H1 (cell line): ENCODE data around the gene RAD51B. TPM values are rescaled to one million over a fixed set of nuclear protein-coding genes. Genes with fewer than 3 reads are reported as not detected.

Experiments
- CTCF ChIA-PET: fragments of 300-600 bp; sonication (Branson Sonifier 250); formaldehyde crosslinking; loops from one replicate; lab custom pipeline; 2021; ENCODE audit not compliant: partially characterized antibody; lab: Charles Lee
- POLR2A ChIA-PET: fragments of 300-600 bp; sonication (Branson Sonifier 250); formaldehyde crosslinking; loops from one replicate; lab custom pipeline; 2021; ENCODE audit warnings: inconsistent platforms; ENCODE audit not compliant: partially characterized antibody; lab: Charles Lee
- DNase-seq, 2 experiments: peaks; one replicate each; pipeline versions ENCODE4 v3.0.0 to v3.0.0-alpha.2; 2010 to 2022; ENCODE audit warnings: low spot score in 2 of 2, low read depth in 1 of 2, mixed read lengths in 1 of 2
- FAIRE-seq: peaks from 2 replicates; lab custom pipeline; 2011; peaks lifted over from hg19 to GRCh38; lab: Jason Lieb, UNC
- H2AFZ ChIP-seq: 2 replicates; pipeline ENCODE4 v1.8.1; 2012; ENCODE audit warnings: low read length, inconsistent platforms
- H2AK5ac ChIP-seq: 2 replicates; pipeline ENCODE4 v1.6.1; 2013; ENCODE audit warnings: low read depth, low read length
- H2BK120ac ChIP-seq: replicated peaks from 2 replicates; pipeline ENCODE3; 2013; ENCODE audit warnings: low read depth, low read length, inconsistent platforms
- H2BK12ac ChIP-seq: 2 replicates; pipeline ENCODE4 v1.6.1; 2013; ENCODE audit warnings: low read depth, low read length
- H2BK15ac ChIP-seq: 2 replicates; pipeline ENCODE4 v1.6.1; 2013; ENCODE audit warnings: low read length
- H2BK20ac ChIP-seq: 2 replicates; pipeline ENCODE4 v1.6.1; 2013; ENCODE audit warnings: low read length
- H2BK5ac ChIP-seq: 2 replicates; pipeline ENCODE4 v1.6.1; 2013; ENCODE audit warnings: low read depth, low read length
- H3K14ac ChIP-seq: 2 replicates; pipeline ENCODE4 v1.6.1; 2013; ENCODE audit warnings: inconsistent platforms; ENCODE audit not compliant: insufficient read length
- H3K18ac ChIP-seq: 2 replicates; pipeline ENCODE4 v1.6.1; 2013; ENCODE audit warnings: low read length; ENCODE audit errors: extremely low read depth
- H3K23ac ChIP-seq: 2 replicates; pipeline ENCODE4 v1.6.1; 2013; ENCODE audit warnings: inconsistent platforms; ENCODE audit not compliant: insufficient read length
- H3K23me2 ChIP-seq: 2 replicates; pipeline ENCODE4 v1.6.1; 2013; ENCODE audit warnings: low read depth, low read length
- H3K27ac ChIP-seq: 2 replicates; pipeline ENCODE4 v1.6.1; 2011; ENCODE audit warnings: low read depth, low read length, inconsistent platforms
- H3K27me3 ChIP-seq, 4 experiments: replicated peaks in 1 of 4; 1 replicate in 1 of 4; 2 replicates in 3 of 4; pipeline versions ENCODE4 v1.6.1 to v1.8.1; 2011 to 2013; ENCODE audit warnings: low read length in 3 of 4, mild to moderate bottlenecking in 3 of 4, inconsistent platforms in 2 of 4, mixed read lengths in 2 of 4, moderate library complexity in 1 of 4; ENCODE audit not compliant: control insufficient read depth in 3 of 4, insufficient read depth in 3 of 4; ENCODE audit errors: extremely low read depth in 1 of 4
- H3K36me3 ChIP-seq, 4 experiments: 2 replicates each; pipeline versions ENCODE4 v1.6.1 to v1.8.1; 2011 to 2013; ENCODE audit warnings: mild to moderate bottlenecking in 4 of 4, low read length in 3 of 4, moderate library complexity in 2 of 4, control low read depth in 1 of 4, inconsistent platforms in 1 of 4; ENCODE audit not compliant: insufficient read depth in 4 of 4, control insufficient read depth in 2 of 4
- H3K4ac ChIP-seq: replicated peaks from 2 replicates; pipeline ENCODE3; 2013; ENCODE audit warnings: low read length, low read depth, mixed read lengths, inconsistent platforms; ENCODE audit not compliant: insufficient read length
- H3K4me1 ChIP-seq, 4 experiments: replicated peaks in 1 of 4; 1 replicate in 1 of 4; 2 replicates in 3 of 4; pipeline versions ENCODE4 v1.6.1 to v1.8.1; 2011 to 2013; ENCODE audit warnings: low read length in 3 of 4, inconsistent platforms in 2 of 4, mixed read lengths in 1 of 4; ENCODE audit not compliant: insufficient read depth in 4 of 4, control insufficient read depth in 3 of 4
- H3K4me2 ChIP-seq, 2 experiments: 2 replicates each; pipeline versions ENCODE4 v1.6.1 to v1.8.1; 2011 to 2013; ENCODE audit warnings: low read depth in 2 of 2, low read length in 2 of 2, control low read depth in 1 of 2, inconsistent platforms in 1 of 2, mild to moderate bottlenecking in 1 of 2; ENCODE audit not compliant: insufficient read depth in 1 of 2
- H3K4me3 ChIP-seq, 4 experiments: fragments of 200-600, 300-600 bp in 1 of 4; sonication (generic), shearing (Covaris generic), sonication (Bioruptor Twin) in 1 of 4; 2 replicates each; pipeline versions ENCODE4 v1.5.1 to v1.8.1; 2011 to 2016; ENCODE audit warnings: low read length in 4 of 4, low read depth in 3 of 4, control low read depth in 2 of 4, inconsistent platforms in 2 of 4, mild to moderate bottlenecking in 2 of 4, mixed read lengths in 1 of 4, moderate library complexity in 1 of 4; ENCODE audit not compliant: insufficient read depth in 2 of 4; ENCODE audit errors: extremely low read depth in 1 of 4
- H3K56ac ChIP-seq: replicated peaks from 2 replicates; pipeline ENCODE3; 2013; ENCODE audit warnings: low read depth, mild to moderate bottlenecking, mixed read lengths, low read length, inconsistent platforms; ENCODE audit not compliant: insufficient read length
- H3K79me1 ChIP-seq: 2 replicates; pipeline ENCODE4 v1.6.1; 2013; ENCODE audit warnings: low read depth, low read length, control low read depth
- H3K79me2 ChIP-seq, 2 experiments: 2 replicates each; pipeline versions ENCODE4 v1.6.1 to v1.8.1; 2012 to 2013; ENCODE audit warnings: low read length in 2 of 2, mild to moderate bottlenecking in 2 of 2, inconsistent platforms in 1 of 2; ENCODE audit not compliant: insufficient read depth in 2 of 2, control insufficient read depth in 1 of 2
- H3K9ac ChIP-seq, 4 experiments: replicated peaks in 1 of 4; 1 replicate in 1 of 4; 2 replicates in 3 of 4; pipeline versions ENCODE4 v1.6.1 to v1.8.1; 2011 to 2013; ENCODE audit warnings: low read depth in 3 of 4, low read length in 3 of 4, control low read depth in 2 of 4, mild to moderate bottlenecking in 2 of 4, moderate library complexity in 2 of 4, inconsistent platforms in 1 of 4; ENCODE audit errors: extremely low read depth in 1 of 4
- H3K9me3 ChIP-seq, 2 experiments: 2 replicates each; pipeline versions ENCODE4 v1.6.1 to v1.8.1; 2012 to 2013; ENCODE audit warnings: mild to moderate bottlenecking in 2 of 2, moderate library complexity in 2 of 2, control low read depth in 1 of 2, inconsistent platforms in 1 of 2, low read depth in 1 of 2, low read length in 1 of 2, mixed read lengths in 1 of 2; ENCODE audit not compliant: insufficient read depth in 2 of 2
- H4K20me1 ChIP-seq, 2 experiments: replicated peaks in 1 of 2; 2 replicates each; pipeline versions ENCODE3 to v1.8.1; 2011 to 2013; ENCODE audit warnings: inconsistent platforms in 2 of 2, low read length in 2 of 2, mild to moderate bottlenecking in 1 of 2; ENCODE audit not compliant: insufficient read depth in 2 of 2, control insufficient read depth in 1 of 2
- H4K5ac ChIP-seq: 2 replicates; pipeline ENCODE4 v1.6.1; 2013; ENCODE audit warnings: low read length, low read depth, mixed read lengths, inconsistent platforms; ENCODE audit not compliant: insufficient read length
- H4K8ac ChIP-seq: 2 replicates; pipeline ENCODE4 v1.8.0; 2013; ENCODE audit warnings: mild to moderate bottlenecking, moderate library complexity, low read length, inconsistent platforms; ENCODE audit not compliant: insufficient read depth; ENCODE audit errors: extremely low read depth
- H4K91ac ChIP-seq: replicated peaks from 2 replicates; pipeline ENCODE3; 2013; ENCODE audit warnings: low read length, mixed read lengths, inconsistent platforms; ENCODE audit not compliant: insufficient read length
- KDM4A ChIP-seq: IDR thresholded peaks from one replicate; pipeline ENCODE4 v1.7.1; 2012; ENCODE audit warnings: low read depth, mild to moderate bottlenecking, moderate library complexity, low read length, inconsistent platforms; ENCODE audit not compliant: severe bottlenecking
- POLR2A ChIP-seq, 2 experiments: IDR thresholded peaks; 1 replicate in 1 of 2; 2 replicates in 1 of 2; pipeline ENCODE4 v1.6.1; 2011; ENCODE audit warnings: low read depth in 2 of 2, low read length in 2 of 2, mild to moderate bottlenecking in 2 of 2; ENCODE audit errors: control extremely low read depth in 1 of 2
- WGBS, 2 experiments: shearing (Covaris generic) in 1 of 2; methylation state at CpG; one replicate each; pipeline versions ENCODE4 v1.1.6 to v1.1.7; 2013 to 2015; ENCODE audit warnings: low lambda C conversion rate in 2 of 2, mixed read lengths in 2 of 2, inconsistent platforms in 1 of 2, low coverage in 1 of 2, missing lambda C conversion rate in 1 of 2; ENCODE audit not compliant: insufficient replicate concordance in 2 of 2, insufficient coverage in 1 of 2, insufficient read length in 1 of 2; ENCODE audit errors: extremely low coverage in 1 of 2, missing lambda C conversion rate in 1 of 2; 5-methylcytosine and 5-hydroxymethylcytosine counted together
- polyA plus RNA-seq, 7 experiments: library from polyadenylated mRNA; depleted of rRNA in 3 of 7; stranded (reverse) in 5 of 7; unstranded in 2 of 7; fragments of >200 nt in 5 of 7; fragments of 200-250 nt in 2 of 7; gene quantifications; 1 replicate in 5 of 7; 2 replicates in 1 of 7; 4 replicates in 1 of 7; pipeline versions ENCODE4 v1.2.1 to v1.2.3, GENCODE V29; 2011 to 2013; ENCODE audit warnings: missing spikeins in 2 of 7, mixed read lengths in 2 of 7
- total RNA-seq: library from RNA; stranded (reverse); fragmentation: NEBNext Ultra II Directional; extraction: Animal tissue kit (Norgen Biotek cat#: 25700); gene quantifications from 2 replicates; pipeline ENCODE4 v1.2.1, GENCODE V29; 2021

The RAD51B gene
- total and polyA plus RNA-seq, 2 of the 8 experiments (the other 6 are each of a cell fraction or from before 2014, with no cell fraction given) = 3.9 to 14.9 TPM

DNA sequence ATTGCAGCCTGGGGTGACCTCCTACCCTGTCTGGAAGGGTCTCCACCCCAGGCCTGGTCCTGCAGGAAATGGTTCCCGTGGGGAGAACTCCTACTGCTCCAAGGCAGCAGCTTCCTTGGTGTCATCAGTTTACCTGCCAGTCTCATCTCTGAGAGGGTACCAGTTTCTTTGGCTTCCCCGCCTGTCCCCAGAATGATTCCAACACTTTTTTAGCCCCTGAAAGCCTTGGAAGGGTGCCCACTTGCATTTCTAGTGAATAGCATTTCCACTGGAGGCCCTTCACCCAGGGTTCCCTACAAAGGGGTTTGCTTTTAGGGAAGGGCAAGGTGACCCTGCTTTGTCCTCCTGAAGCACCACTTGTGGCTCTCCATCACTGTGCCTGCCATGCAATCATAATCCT is 689.0 kb downstream of the RAD51B start:
- peak in 1 of 2 experiments; percentile 26 for DNase-seq
- 100% methylated on average over 2 of the region's 2 CpGs; no CpG with 5 or more reads in 1 of the 2 experiments for WGBS, 2 experiments

More for the DNA sequence above, 689.0 kb downstream of the RAD51B start:
- Histone ChIP-seq H3K4me3 (no peak overlapping the region), H2BK12ac (no peak overlapping the region), H3K56ac (no peak overlapping the region), H4K91ac (no peak overlapping the region), H2BK15ac (no peak overlapping the region), H3K4ac (peak overlapping the region; percentile 28), H4K5ac (no peak overlapping the region), H3K27me3 (no peaks in the 10 kb centered on the region), H3K9ac (no peak overlapping the region), H3K9me3 (no peaks in the 10 kb centered on the region), H3K36me3 (no peaks in the 10 kb centered on the region), H3K79me1 (no peaks in the 10 kb centered on the region), H4K20me1 (no peaks in the 10 kb centered on the region), H3K27ac (no peak overlapping the region), H4K8ac (no peak overlapping the region), H2AK5ac (no peak overlapping the region), H3K79me2 (no peaks in the 10 kb centered on the region), H2BK20ac (no peak overlapping the region), H2BK5ac (no peak overlapping the region), H3K4me2 (no peak overlapping the region), H2BK120ac (no peak overlapping the region), H3K23me2 (no peaks in the 10 kb centered on the region), H3K4me1 (peaks cover 0 to 5% (median 4%) of the 10 kb centered on the region in 4 experiments; a peak in 4 of 7 replicates), H3K23ac (no peak overlapping the region), H3K14ac (no peak overlapping the region), H3K18ac (no peak overlapping the region), H2AFZ (no peak overlapping the region)
- no peak for FAIRE-seq
- no peak for TF ChIP-seq POLR2A (IDR thresholded peaks at IDR 0.05; ENCODE audit: control extremely low read depth in 1 of 2, low read depth in 2 of 2, low read length in 2 of 2)
- no peak for TF ChIP-seq KDM4A
- POLR2A ChIA-PET = no interaction called here
- CTCF ChIA-PET = interaction anchor here (1.5 to 1.7 kb wide), 2 partner anchors 10 to 14 kb away, joined by 5 read pairs; no protein-coding TSS in a partner anchor
